GM12878 (cell line): Measurements from ENCODE around the gene MEIOB. TPM values are rescaled to one million over a fixed set of nuclear protein-coding genes. Genes with fewer than 3 reads are reported as not detected.

Experiments used
- ATAC-seq: fragments of 200-7000 bp; cut with Tn5 transposase; 3 replicates; pipeline ENCODE4 v1.9.1; 2020; ENCODE audit warnings: mild to moderate bottlenecking, moderate library complexity
- BruUV-seq: library from RNA; stranded (reverse); fragments of 400-500 nt; replicated peaks from 2 replicates; lab custom pipeline; 2021; lab: Mats Ljungman, UMichigan
- CTCF ChIA-PET: fragments of 300-600 bp; sonication (Branson Sonifier 250); formaldehyde crosslinking; extraction: SDS; loops from one replicate; lab custom pipeline; 2021; ENCODE audit warnings: inconsistent platforms; lab: Yijun Ruan, JAX
- POLR2A ChIA-PET: fragments of 350-600 bp; formaldehyde crosslinking; extraction: SDS; loops from one replicate; lab custom pipeline; 2021; ENCODE audit warnings: inconsistent platforms; lab: Charles Lee
- RAD21 ChIA-PET: fragments of 300-600 bp; sonication (Branson Sonifier 250); formaldehyde crosslinking; loops from one replicate; lab custom pipeline; 2023; ENCODE audit warnings: antibody characterized with exemption; ENCODE audit not compliant: unreplicated experiment; lab: Charles Lee
- SMC1A ChIA-PET: fragments of 300-600 bp; sonication (Branson Sonifier 250); formaldehyde crosslinking; loops from one replicate; lab custom pipeline; 2023; ENCODE audit not compliant: unreplicated experiment, uncharacterized antibody; lab: Charles Lee
- DNase-seq: peaks from one replicate; pipeline ENCODE4 v3.0.0-alpha.2; 2011; ENCODE audit warnings: low read depth, low spot score
- FAIRE-seq: peaks from 3 replicates; lab custom pipeline; 2011; peaks lifted over from hg19 to GRCh38; lab: Jason Lieb, UNC
- H2AFZ ChIP-seq: 2 replicates; pipeline ENCODE4 v1.6.0; 2011; ENCODE audit warnings: low read depth, low read length, control low read depth; ENCODE audit not compliant: control insufficient read depth
- H3K27ac ChIP-seq: 2 replicates; pipeline ENCODE4 v1.5.1; 2011; ENCODE audit warnings: control low read depth; ENCODE audit not compliant: control insufficient read depth, insufficient read depth
- H3K27me3 ChIP-seq, 2 experiments: replicated peaks in 1 of 2; 2 replicates each; pipeline versions ENCODE4 v1.6.0 to v1.6.1; 2011; ENCODE audit warnings: low read length in 1 of 2; ENCODE audit not compliant: control insufficient read depth in 2 of 2, insufficient read depth in 2 of 2
- H3K36me3 ChIP-seq, 2 experiments: 2 replicates each; pipeline ENCODE4 v1.5.1; 2011; ENCODE audit warnings: low read length in 1 of 2; ENCODE audit not compliant: control insufficient read depth in 2 of 2, insufficient read depth in 2 of 2
- H3K4me1 ChIP-seq: 2 replicates; pipeline ENCODE4 v1.6.1; 2011; ENCODE audit warnings: mild to moderate bottlenecking, low read length, moderate library complexity, mixed read lengths; ENCODE audit not compliant: control insufficient read depth, insufficient read depth
- H3K4me2 ChIP-seq: 2 replicates; pipeline ENCODE4 v1.6.0; 2011; ENCODE audit warnings: control low read depth; ENCODE audit not compliant: control insufficient read depth, insufficient read depth
- H3K4me3 ChIP-seq: fragments of 200-600 bp; sonication (generic); 2 replicates; pipeline ENCODE4 v1.5.1; 2016
- H3K79me2 ChIP-seq: 2 replicates; pipeline ENCODE4 v1.6.0; 2011; ENCODE audit warnings: low read length; ENCODE audit not compliant: control insufficient read depth, insufficient read depth
- H3K9ac ChIP-seq: 2 replicates; pipeline ENCODE4 v1.8.0; 2011; ENCODE audit warnings: low read length, control low read depth, mixed read lengths; ENCODE audit not compliant: control insufficient read depth, insufficient read depth
- H3K9me3 ChIP-seq: replicated peaks from 3 replicates; pipeline ENCODE4 v1.5.1; 2011; ENCODE audit warnings: mild to moderate bottlenecking, low read length; ENCODE audit not compliant: control insufficient read depth, insufficient read depth
- H4K20me1 ChIP-seq: 2 replicates; pipeline ENCODE4 v1.6.0; 2011; ENCODE audit not compliant: control insufficient read depth, insufficient read depth
- ZNF207 ChIP-seq: fragments of 450-650 bp; IDR thresholded peaks from 2 replicates; pipeline ENCODE4 v1.6.1; 2014; ENCODE audit warnings: antibody characterized with exemption, mild to moderate bottlenecking, borderline replicate concordance
- WGBS: methylation state at CpG from one replicate; pipeline ENCODE4 v1.1.6; 2016; ENCODE audit warnings: low lambda C conversion rate; ENCODE audit not compliant: insufficient replicate concordance, insufficient coverage; ENCODE audit errors: missing lambda C conversion rate; 5-methylcytosine and 5-hydroxymethylcytosine counted together
- in situ Hi-C: fragments of 300-500 bp; cut with MboI; formaldehyde crosslinking; loops from 9 replicates; pipeline ENCODE4 v1.14.3; 2018; ENCODE audit warnings: mixed read lengths
- intact Hi-C: fragments of 100-400 bp; cut with micrococcal nuclease; formaldehyde crosslinking; loops from one replicate; pipeline ENCODE4 v1.14.2; 2022; ENCODE audit not compliant: unreplicated experiment
- polyA plus RNA-seq, 11 experiments: library from polyadenylated mRNA; depleted of rRNA in 4 of 11; unstranded in 6 of 11; stranded (reverse) in 5 of 11; fragments of >200 nt; fragmentation: Nextera tagmentation in 4 of 11; fragmentation: Illumina TruSeq in 1 of 11; extraction: Ambion mirVana in 4 of 11; extraction: Trizol in 1 of 11; gene quantifications; 1 replicate in 1 of 11; 2 replicates in 10 of 11; pipeline versions ENCODE4 v1.2.1 to v1.2.3, GENCODE V29; 2011 to 2016; ENCODE audit warnings: inconsistent platforms in 2 of 11, missing spikeins in 2 of 11, low read depth in 1 of 11
- total RNA-seq, 4 experiments: library from RNA; depleted of rRNA in 3 of 4; stranded (reverse); fragments of >200 nt in 3 of 4; fragmentation: Illumina TruSeq in 1 of 4; extraction: Trizol in 1 of 4; gene quantifications; 2 replicates each; pipeline versions ENCODE4 v1.2.1 to v1.2.3, GENCODE V29; 2013 to 2021
- TF ChIP-seq, protein P1 (sequence below): IDR thresholded peaks from 2 replicates; pipeline ENCODE4 v1.6.1; 2012; ENCODE audit warnings: mild to moderate bottlenecking, low read depth, low read length
- TF ChIP-seq, protein P2 (sequence below): fragments of 450-650 bp; formaldehyde crosslinking; IDR thresholded peaks from 2 replicates; pipeline ENCODE4 v1.4.0; 2022; ENCODE audit warnings: mild to moderate bottlenecking, moderate library complexity

Gene MEIOB
- total and polyA plus RNA-seq, 10 of the 15 experiments (the other 5 are each of a cell fraction or from before 2014, with no cell fraction given), result 0.04 to 0.26 (median 0.09) TPM; not detected in 5

- CTCF ChIA-PET, result no interaction called here
- 54% methylated on average over 15 of the region's 15 CpGs for WGBS
- SMC1A ChIA-PET, result interaction anchor here (1.6 kb wide), 1 partner anchor 43 kb away, joined by 3 read pairs; the partner anchor contains the start of genes NUBP2 and SPSB3
- Histone ChIP-seq H2AFZ (no peak overlapping the region), H3K36me3 (no peaks in the 10 kb centered on the region), H3K9ac (no peak overlapping the region), H3K9me3 (no peaks in the 10 kb centered on the region), H3K79me2 (peaks cover 17% of the 10 kb centered on the region), H3K27ac (no peak overlapping the region), H4K20me1 (no peaks in the 10 kb centered on the region), H3K4me3 (peak overlapping the region; percentile 75), H3K4me1 (peaks cover 4% of the 10 kb centered on the region; the same call in 1 of the 2 replicates), H3K4me2 (peak overlapping the region; percentile 70), H3K27me3 (no peaks in the 10 kb centered on the region)
- POLR2A ChIA-PET, result no interaction called here
- TF ChIP-seq ZNF207, result no peak
- TF ChIP-seq, protein P1, sequence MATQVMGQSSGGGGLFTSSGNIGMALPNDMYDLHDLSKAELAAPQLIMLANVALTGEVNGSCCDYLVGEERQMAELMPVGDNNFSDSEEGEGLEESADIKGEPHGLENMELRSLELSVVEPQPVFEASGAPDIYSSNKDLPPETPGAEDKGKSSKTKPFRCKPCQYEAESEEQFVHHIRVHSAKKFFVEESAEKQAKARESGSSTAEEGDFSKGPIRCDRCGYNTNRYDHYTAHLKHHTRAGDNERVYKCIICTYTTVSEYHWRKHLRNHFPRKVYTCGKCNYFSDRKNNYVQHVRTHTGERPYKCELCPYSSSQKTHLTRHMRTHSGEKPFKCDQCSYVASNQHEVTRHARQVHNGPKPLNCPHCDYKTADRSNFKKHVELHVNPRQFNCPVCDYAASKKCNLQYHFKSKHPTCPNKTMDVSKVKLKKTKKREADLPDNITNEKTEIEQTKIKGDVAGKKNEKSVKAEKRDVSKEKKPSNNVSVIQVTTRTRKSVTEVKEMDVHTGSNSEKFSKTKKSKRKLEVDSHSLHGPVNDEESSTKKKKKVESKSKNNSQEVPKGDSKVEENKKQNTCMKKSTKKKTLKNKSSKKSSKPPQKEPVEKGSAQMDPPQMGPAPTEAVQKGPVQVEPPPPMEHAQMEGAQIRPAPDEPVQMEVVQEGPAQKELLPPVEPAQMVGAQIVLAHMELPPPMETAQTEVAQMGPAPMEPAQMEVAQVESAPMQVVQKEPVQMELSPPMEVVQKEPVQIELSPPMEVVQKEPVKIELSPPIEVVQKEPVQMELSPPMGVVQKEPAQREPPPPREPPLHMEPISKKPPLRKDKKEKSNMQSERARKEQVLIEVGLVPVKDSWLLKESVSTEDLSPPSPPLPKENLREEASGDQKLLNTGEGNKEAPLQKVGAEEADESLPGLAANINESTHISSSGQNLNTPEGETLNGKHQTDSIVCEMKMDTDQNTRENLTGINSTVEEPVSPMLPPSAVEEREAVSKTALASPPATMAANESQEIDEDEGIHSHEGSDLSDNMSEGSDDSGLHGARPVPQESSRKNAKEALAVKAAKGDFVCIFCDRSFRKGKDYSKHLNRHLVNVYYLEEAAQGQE, result no peak
- TF ChIP-seq, protein P2, sequence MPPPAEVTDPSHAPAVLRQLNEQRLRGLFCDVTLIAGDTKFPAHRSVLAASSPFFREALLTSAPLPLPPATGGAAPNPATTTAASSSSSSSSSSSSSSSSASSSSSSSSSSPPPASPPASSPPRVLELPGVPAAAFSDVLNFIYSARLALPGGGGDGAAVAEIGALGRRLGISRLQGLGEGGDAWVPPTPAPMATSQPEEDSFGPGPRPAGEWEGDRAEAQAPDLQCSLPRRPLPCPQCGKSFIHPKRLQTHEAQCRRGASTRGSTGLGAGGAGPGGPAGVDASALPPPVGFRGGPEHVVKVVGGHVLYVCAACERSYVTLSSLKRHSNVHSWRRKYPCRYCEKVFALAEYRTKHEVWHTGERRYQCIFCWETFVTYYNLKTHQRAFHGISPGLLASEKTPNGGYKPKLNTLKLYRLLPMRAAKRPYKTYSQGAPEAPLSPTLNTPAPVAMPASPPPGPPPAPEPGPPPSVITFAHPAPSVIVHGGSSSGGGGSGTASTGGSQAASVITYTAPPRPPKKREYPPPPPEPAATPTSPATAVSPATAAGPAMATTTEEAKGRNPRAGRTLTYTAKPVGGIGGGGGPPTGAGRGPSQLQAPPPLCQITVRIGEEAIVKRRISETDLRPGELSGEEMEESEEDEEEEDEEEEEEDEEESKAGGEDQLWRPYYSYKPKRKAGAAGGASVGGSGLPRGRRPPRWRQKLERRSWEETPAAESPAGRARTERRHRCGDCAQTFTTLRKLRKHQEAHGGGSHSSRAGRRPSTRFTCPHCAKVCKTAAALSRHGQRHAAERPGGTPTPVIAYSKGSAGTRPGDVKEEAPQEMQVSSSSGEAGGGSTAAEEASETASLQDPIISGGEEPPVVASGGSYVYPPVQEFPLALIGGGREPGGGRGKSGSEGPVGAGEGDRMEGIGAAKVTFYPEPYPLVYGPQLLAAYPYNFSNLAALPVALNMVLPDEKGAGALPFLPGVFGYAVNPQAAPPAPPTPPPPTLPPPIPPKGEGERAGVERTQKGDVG (CRISPR knock-in tag), result no peak
- no peak for ATAC-seq
- RAD21 ChIA-PET, result no interaction called here
- FAIRE-seq, result no peak
- in situ Hi-C loops, result no loop called here
- intact Hi-C loops, result no loop called here
- BruUV-seq, result TSS peak; percentile 74
- no peak for DNase-seq
These were observed 46.5 kb downstream of the MEIOB start for GRCh38 chr16:1825381-1825863.
